GM18520 (cell line): ENCODE measurements around the gene SRF.
"Not testable (repeated sequence)": the region's sequence is repeated elsewhere in the genome, so short reads cannot be mapped to it uniquely, and the experiment has no call there.

Source experiments
- ATAC-seq: cut with Tn5 transposase; IDR thresholded peaks from one replicate; pipeline ENCODE4 v1.9.1; 2021; ENCODE audit not compliant: unreplicated experiment

Gene SRF

GRCh38 chr6:43170931-43171706 lies at the start of gene SRF:
Gene SRF (plus strand): TSS chr6:43171269. CDS start chr6:43171657, 388 bp downstream.
- peak; percentile 37 for ATAC-seq

- no peak for ATAC-seq
Measured at GRCh38 chr6:43122146-43122545, 48.9 kb upstream of the SRF start.

GRCh38 chr6:43123461-43124314 lies 47.4 kb upstream of the SRF start:
- ATAC-seq: no peak

GRCh38 chr6:43124481-43124880 lies 46.6 kb upstream of the SRF start:
- ATAC-seq: no peak

GRCh38 chr6:43125119-43125518 lies 46.0 kb upstream of the SRF start:
- no peak for ATAC-seq

GRCh38 chr6:43125555-43125954 lies 45.5 kb upstream of the SRF start:
- no peak for ATAC-seq

GRCh38 chr6:43127180-43127579 lies 43.9 kb upstream of the SRF start:
- ATAC-seq: no peak

GRCh38 chr6:43127877-43128276 lies 43.2 kb upstream of the SRF start:
- no peak for ATAC-seq

- ATAC-seq: no peak
Measured at GRCh38 chr6:43128926-43129325, 42.1 kb upstream of the SRF start.

- no peak for ATAC-seq
Measured at GRCh38 chr6:43129434-43130194, 41.5 kb upstream of the SRF start.

GRCh38 chr6:43130429-43130828 lies 40.6 kb upstream of the SRF start:
- ATAC-seq: no peak

GRCh38 chr6:43131379-43131778 lies 39.7 kb upstream of the SRF start:
- ATAC-seq: not testable (repeated sequence)

- no peak for ATAC-seq
Measured at GRCh38 chr6:43138267-43138666, 32.8 kb upstream of the SRF start.

GRCh38 chr6:43139973-43140372 lies 31.1 kb upstream of the SRF start:
- not testable (repeated sequence) for ATAC-seq

GRCh38 chr6:43141644-43142043 lies 29.4 kb upstream of the SRF start:
- ATAC-seq: no peak

- ATAC-seq: no peak
Measured at GRCh38 chr6:43142101-43142500, 29.0 kb upstream of the SRF start.

- no peak for ATAC-seq
Measured at GRCh38 chr6:43143235-43144128, 27.6 kb upstream of the SRF start.

- ATAC-seq: no peak
Measured at GRCh38 chr6:43144879-43145278, 26.2 kb upstream of the SRF start.

- ATAC-seq: no peak
Measured at GRCh38 chr6:43146261-43146660, 24.8 kb upstream of the SRF start.
